ENCODE data around the gene YBX2.

The YBX2 gene

GRCh38 chr17:7313088-7313889, 18.9 kb upstream of the YBX2 start:
- no peak for TF ChIP-seq CTCF (conservative IDR thresholded peaks at IDR 0.05)
- H3K27ac ChIP-seq, result no peak overlapping the region

GRCh38 chr17:7312432-7313087, 18.1 kb upstream of the YBX2 start:
- TF ChIP-seq CTCF (conservative IDR thresholded peaks at IDR 0.05), result no peak
- no peak overlapping the region for H3K27ac ChIP-seq

- no peak for TF ChIP-seq CTCF (conservative IDR thresholded peaks at IDR 0.05)
- no peak overlapping the region for H3K27ac ChIP-seq
Observed at GRCh38 chr17:7311110-7311705, 16.8 kb upstream of the YBX2 start.

GRCh38 chr17:7309628-7310027, 15.2 kb upstream of the YBX2 start:
- no peak for TF ChIP-seq CTCF (conservative IDR thresholded peaks at IDR 0.05)
- peak overlapping the region; percentile 93; the same call in 1 of the 2 replicates for H3K27ac ChIP-seq

GRCh38 chr17:7308625-7309433, 14.4 kb upstream of the YBX2 start:
- H3K27ac ChIP-seq, result peak overlapping the region; percentile 93
- no peak for TF ChIP-seq CTCF (conservative IDR thresholded peaks at IDR 0.05)

- no peak for TF ChIP-seq CTCF (conservative IDR thresholded peaks at IDR 0.05)
Observed at GRCh38 chr17:7307686-7308624, 13.5 kb upstream of the YBX2 start.

More at GRCh38 chr17:7307686-7308624, 13.5 kb upstream of the YBX2 start:
- peak overlapping the region; percentile 93 for H3K27ac ChIP-seq

Data from VCaP (cell line).